ENCODE measurements around the gene GNAQ. TPM values are rescaled to one million over a fixed set of nuclear protein-coding genes. Genes with fewer than 3 reads are reported as not detected.

The GNAQ gene
- total RNA-seq, 4 donors from 2014 or later = 40.8 to 54.7 (median 53.8) TPM

GRCh38 chr9:77806741-77807140 lies 224.9 kb downstream of the GNAQ start:
- TF ChIP-seq CTCF (IDR thresholded peaks at IDR 0.05) = no peak
- ATAC-seq (ENCODE audit: low FRiP score) (no peak), DNase-seq (ENCODE audit: low spot score) (no peak)

- TF ChIP-seq CTCF (IDR thresholded peaks at IDR 0.05) = no peak
- no peak for ATAC-seq (ENCODE audit: low FRiP score)
- DNase-seq (ENCODE audit: low spot score) = no peak
Observed at GRCh38 chr9:77805810-77806209, 225.8 kb downstream of the GNAQ start.

GRCh38 chr9:77803423-77803822 lies 228.2 kb downstream of the GNAQ start:
- DNase-seq (ENCODE audit: low spot score) (no peak), ATAC-seq (ENCODE audit: low FRiP score) (no peak)
- TF ChIP-seq CTCF (IDR thresholded peaks at IDR 0.05) = no peak

GRCh38 chr9:77802515-77803293 lies 228.9 kb downstream of the GNAQ start:
- no peak for TF ChIP-seq CTCF (IDR thresholded peaks at IDR 0.05)
- no peak for ATAC-seq (ENCODE audit: low FRiP score)
- DNase-seq (ENCODE audit: low spot score) = no peak

- TF ChIP-seq CTCF (IDR thresholded peaks at IDR 0.05) = no peak
- DNase-seq (ENCODE audit: low spot score) (no peak), ATAC-seq (ENCODE audit: low FRiP score) (no peak)
Observed at GRCh38 chr9:77802064-77802463, 229.5 kb downstream of the GNAQ start.

- no peak for TF ChIP-seq CTCF (IDR thresholded peaks at IDR 0.05)
- DNase-seq (ENCODE audit: low spot score) (no peak), ATAC-seq (ENCODE audit: low FRiP score) (no peak)
Observed at GRCh38 chr9:77800924-77801551, 230.6 kb downstream of the GNAQ start.

- no peak for TF ChIP-seq CTCF (IDR thresholded peaks at IDR 0.05)
- DNase-seq (ENCODE audit: low spot score) = no peak
- ATAC-seq (ENCODE audit: low FRiP score) = no peak
Observed at GRCh38 chr9:77798140-77798539, 233.5 kb downstream of the GNAQ start.

Data from omental fat pad (tissue), 4 donors.